K562 (cell line): ENCODE results near the gene HSPA4L. TPM values are rescaled to one million over a fixed set of nuclear protein-coding genes. Genes with fewer than 3 reads are reported as not detected.

Experiments
- ATF4 ChIP-seq: fragments of 450-650 bp; formaldehyde crosslinking; IDR thresholded peaks from 2 replicates; pipeline ENCODE4 v1.4.0; 2022; ENCODE audit warnings: mild to moderate bottlenecking, moderate library complexity
- CEBPZ ChIP-seq: fragments of 150-350 bp; IDR thresholded peaks from 2 replicates; pipeline ENCODE4 v1.6.1; 2014; ENCODE audit warnings: low read depth, mild to moderate bottlenecking, low read length, borderline replicate concordance
- CHD4 ChIP-seq: fragments of 200-600 bp; sonication (generic); IDR thresholded peaks from 3 replicates; pipeline ENCODE4 v1.6.1; 2012; ENCODE audit warnings: low read depth, mild to moderate bottlenecking, mixed read lengths, low read length, inconsistent platforms; ENCODE audit not compliant: insufficient read depth, insufficient replicate concordance, poor library complexity, severe bottlenecking
- CUX1 ChIP-seq: fragments of 200-800 bp; sonication (Bioruptor generic); IDR thresholded peaks from 2 replicates; pipeline ENCODE4 v1.6.1; 2016; ENCODE audit warnings: missing genetic modification characterization, missing compliant biosample characterization
- FIP1L1 ChIP-seq: fragments of 200-400 bp; formaldehyde crosslinking; IDR thresholded peaks from 2 replicates; pipeline ENCODE4 v1.6.1; 2018; ENCODE audit warnings: mild to moderate bottlenecking, low read depth, low read length; ENCODE audit not compliant: poor library complexity, severe bottlenecking
- HLTF ChIP-seq: fragments of 450-650 bp; IDR thresholded peaks from 2 replicates; pipeline ENCODE4 v1.6.1; 2016
- PTBP1 ChIP-seq: fragments of 200-400 bp; formaldehyde crosslinking; IDR thresholded peaks from 2 replicates; pipeline ENCODE4 v1.6.1; 2017; ENCODE audit warnings: low read depth, low read length
- RFX5 ChIP-seq: IDR thresholded peaks from 2 replicates; pipeline ENCODE4 v1.6.1; 2011; ENCODE audit warnings: low read depth, mild to moderate bottlenecking, improper control_type of control experiment, low read length
- polyA plus RNA-seq, 8 experiments: library from polyadenylated mRNA; depleted of rRNA in 4 of 8; stranded (reverse) in 5 of 8; unstranded in 3 of 8; fragments of >200 nt; fragmentation: Nextera tagmentation in 2 of 8; fragmentation: Illumina TruSeq in 1 of 8; extraction: Ambion mirVana in 2 of 8; extraction: Trizol in 1 of 8; gene quantifications; 2 replicates each; pipeline versions ENCODE4 v1.2.1 to v1.2.3, GENCODE V29; 2011 to 2014; ENCODE audit warnings: inconsistent platforms in 1 of 8, missing spikeins in 1 of 8
- total RNA-seq, 7 experiments: library from RNA; depleted of rRNA in 6 of 7; stranded (reverse); fragments of >200 nt in 6 of 7; fragmentation: Illumina TruSeq in 2 of 7; extraction: Trizol in 2 of 7; gene quantifications; 2 replicates each; pipeline versions ENCODE4 v1.2.1 to v1.2.3, GENCODE V29; 2011 to 2021; ENCODE audit warnings: low replicate concordance in 1 of 7

Gene HSPA4L
- total and polyA plus RNA-seq, 9 of the 15 experiments (the other 6 are each of a cell fraction or from before 2014, with no cell fraction given) = 12.3 to 37.0 (median 21.7) TPM

GRCh38 chr4:127783026-127783769 lies 1.1 kb downstream of the HSPA4L start (continued):
- no peak for TF ChIP-seq CUX1
- TF ChIP-seq RFX5 = no peak
- TF ChIP-seq CEBPZ = no peak
- no peak for TF ChIP-seq ATF4 (CRISPR knock-in tag)
- no peak for TF ChIP-seq HLTF
- no peak for TF ChIP-seq CHD4
- TF ChIP-seq PTBP1 = no peak
- no peak for TF ChIP-seq FIP1L1
